ENCODE measurements around the gene IL16. TPM values are rescaled to one million over a fixed set of nuclear protein-coding genes. Genes with fewer than 3 reads are reported as not detected.

IL16 gene
- total RNA-seq, 1 experiment from 2014 or later: 0.81 TPM

- Histone ChIP-seq H3K9ac (ENCODE audit: low read length) (no peak overlapping the region), H3K27ac (ENCODE audit: low read depth, low read length) (no peak overlapping the region), H3K9me3 (ENCODE audit: control insufficient read depth in 1 of 2, insufficient read depth in 1 of 2, low read depth in 1 of 2, low read length in 2 of 2) (no peaks in the 10 kb centered on the region), H3K9me2 (ENCODE audit: insufficient read depth) (no peaks in the 10 kb centered on the region), H3K4me2 (ENCODE audit: low read length) (no peak overlapping the region), H2AFZ (ENCODE audit: low read depth, low read length, poor library complexity, severe bottlenecking) (no peak overlapping the region), H3K4me1 (ENCODE audit: control insufficient read depth in 1 of 2, insufficient read depth in 2 of 2, low read length in 2 of 2) (peaks cover 8 to 12% of the 10 kb centered on the region in 2 experiments), H3K4me3 (replicated peaks in 1 of 2; ENCODE audit: low read depth in 1 of 2, low read length in 2 of 2) (no peak overlapping the region), H3K79me2 (ENCODE audit: insufficient read depth, low read length) (no peaks in the 10 kb centered on the region), H3K36me3 (ENCODE audit: control insufficient read depth in 1 of 2, insufficient read depth in 2 of 2, low read length in 2 of 2) (no peaks in the 10 kb centered on the region), H4K20me1 (ENCODE audit: insufficient read depth) (no peaks in the 10 kb centered on the region), H3K27me3 (ENCODE audit: insufficient read depth, low read length) (no peaks in the 10 kb centered on the region)
- RAD21 ChIA-PET (ENCODE audit: low non-redundant PET in 1 of 2, low total read pairs in 2 of 2, uncharacterized antibody in 2 of 2, unreplicated experiment in 2 of 2): no interaction called here
- TF ChIP-seq RAD21 (IDR thresholded peaks at IDR 0.05; ENCODE audit: low read depth): no peak
- no peak for TF ChIP-seq CTCF (IDR thresholded peaks at IDR 0.05 in 2 of 3, conservative IDR thresholded peaks at IDR 0.05 in 1 of 3; ENCODE audit: borderline replicate concordance in 1 of 3, insufficient read depth in 1 of 3, low read depth in 2 of 3, low read length in 2 of 3)
- TF ChIP-seq EGR1 (IDR thresholded peaks at IDR 0.05; ENCODE audit: low read depth): no peak
- no peak for TF ChIP-seq FOSL1 (IDR thresholded peaks at IDR 0.05; ENCODE audit: low read depth)
- no peak for TF ChIP-seq SIN3A (IDR thresholded peaks at IDR 0.05; ENCODE audit: low read depth)
- no peak for TF ChIP-seq JUND (IDR thresholded peaks at IDR 0.05)
- TF ChIP-seq REST (IDR thresholded peaks at IDR 0.05; ENCODE audit: low read depth): no peak
- no peak for DNase-seq (ENCODE audit: low read depth, low spot score)
- no TSS peak for BruUV-seq (replicated peaks)
- intact Hi-C loops (cut with micrococcal nuclease): no loop called here
- ATAC-seq: no peak
- CTCF ChIA-PET: no interaction called here
- POLR2A ChIA-PET: interaction anchor here (1.2 kb wide), 1 partner anchor 32 kb away, joined by 3 read pairs; the partner anchor contains the start of gene STARD5
Observed at GRCh38 chr15:81292523-81293001, 95.9 kb downstream of the IL16 start.

All from HCT116 (cell line).